ENCODE results near the gene PITPNC1.

- no peak for TF ChIP-seq CTCF (IDR thresholded peaks at IDR 0.05)
- TF ChIP-seq POLR2A (IDR thresholded peaks at IDR 0.05), result no peak
These were observed 123.7 kb downstream of the PITPNC1 start for GRCh38 chr17:67500677-67501300.

All from suprapubic skin (tissue), 3 donors.